Lung (tissue), 12 donors: ENCODE measurements around the gene GDPD3. TPM values are rescaled to one million over a fixed set of nuclear protein-coding genes. Genes with fewer than 3 reads are reported as not detected.
A peak's percentile ranks its signal among the peaks of the same experiment; 100 is the strongest.
"Not testable (repeated sequence)": the region's sequence is repeated elsewhere in the genome, so short reads cannot be mapped to it uniquely, and the experiment has no call there.

Experiments used
- ATAC-seq: fragments of 200-7000 bp; cut with Tn5 transposase; one replicate; pipeline ENCODE4 v1.9.1; 2020; ENCODE audit warnings: moderate number of reproducible peaks; ENCODE audit not compliant: insufficient read depth, low FRiP score
- DNase-seq, 3 donors: peaks; one replicate each; pipeline ENCODE4 v3.0.0-alpha.2; 2013 to 2017
- H3K27ac ChIP-seq, 2 donors: one replicate each; pipeline ENCODE4 v1.5.1; 2013; ENCODE audit warnings: mild to moderate bottlenecking in 2 of 2, moderate library complexity in 2 of 2, control low read depth in 1 of 2, inconsistent platforms in 1 of 2, low read depth in 1 of 2, low read length in 1 of 2
- H3K27me3 ChIP-seq, 3 donors: one replicate each; pipeline ENCODE4 v1.5.1; 2013; ENCODE audit warnings: low read length in 2 of 3; ENCODE audit not compliant: control insufficient read depth in 3 of 3, insufficient read depth in 3 of 3
- H3K36me3 ChIP-seq, 4 donors: one replicate each; pipeline ENCODE4 v1.5.1; 2013; ENCODE audit warnings: low read length in 4 of 4, mild to moderate bottlenecking in 1 of 4, moderate library complexity in 1 of 4; ENCODE audit not compliant: control insufficient read depth in 4 of 4, insufficient read depth in 4 of 4
- H3K4me1 ChIP-seq, 5 donors: one replicate each; pipeline ENCODE4 v1.5.1; 2013; ENCODE audit warnings: low read length in 5 of 5, mild to moderate bottlenecking in 2 of 5, moderate library complexity in 1 of 5; ENCODE audit not compliant: control insufficient read depth in 5 of 5, insufficient read depth in 5 of 5
- H3K4me3 ChIP-seq: one replicate; pipeline ENCODE4 v1.5.1; 2013; ENCODE audit warnings: mild to moderate bottlenecking, control low read depth, moderate library complexity
- H3K9ac ChIP-seq, 2 donors: one replicate each; pipeline ENCODE4 v1.5.1; 2013; ENCODE audit warnings: low read length in 2 of 2, control low read depth in 1 of 2; ENCODE audit not compliant: insufficient read depth in 1 of 2
- H3K9me3 ChIP-seq, 4 donors: one replicate each; pipeline ENCODE4 v1.5.1; 2013; ENCODE audit warnings: low read length in 3 of 4, mild to moderate bottlenecking in 1 of 4, moderate library complexity in 1 of 4; ENCODE audit not compliant: control insufficient read depth in 4 of 4, insufficient read depth in 3 of 4
- CTCF ChIP-seq: IDR thresholded peaks from 2 replicates; pipeline ENCODE4 v1.5.1; 2012; ENCODE audit warnings: mild to moderate bottlenecking; ENCODE audit errors: control extremely low read depth, extremely low read depth
- WGBS, 2 donors: extraction: QIAGEN DNeasy Blood & Tissue Kit; methylation state at CpG; one replicate each; pipeline ENCODE4 v1.1.7; 2013; 5-methylcytosine and 5-hydroxymethylcytosine counted together
- polyA plus RNA-seq, 2 donors: library from polyadenylated mRNA; stranded (reverse); fragments of 200-250 nt; gene quantifications; one replicate each; pipeline ENCODE4 v1.2.1, GENCODE V29; 2013
- total RNA-seq, 2 donors: library from RNA; depleted of rRNA in 1 of 2; stranded (reverse); fragments of >200 nt in 1 of 2; gene quantifications; one replicate each; pipeline ENCODE4 v1.2.1, GENCODE V29; 2014 to 2021
- donor health status: control.
- donor health status: control.
- donor health status: Bipolar disorder and iron deficiency.
- donor health status: healthy.
- donor health status: DM: yes; HTN: yes; CAD: no.

Gene GDPD3
- total and polyA plus RNA-seq, 4 donors, result 4.1 to 6.0 (median 5.5) TPM

GRCh38 chr16:30132591-30132990 is 19.3 kb upstream of the GDPD3 start:
- ATAC-seq, result no peak
- no peak for DNase-seq
- no peaks in the 10 kb centered on the region for H3K36me3 ChIP-seq
- no peak overlapping the region for H3K4me3 ChIP-seq
- no peaks in the 10 kb centered on the region for H3K27me3 ChIP-seq
- WGBS, 2 donors, result 63 to 73% methylated on average over 3 of the region's 3 CpGs
- no peak overlapping the region for H3K27ac ChIP-seq
- H3K9ac ChIP-seq, result no peak overlapping the region
- H3K4me1 ChIP-seq, result peaks cover 0 to 3% (median 0%) of the 10 kb centered on the region in 5 donors
- TF ChIP-seq CTCF, result no peak
- H3K9me3 ChIP-seq, result no peaks in the 10 kb centered on the region

GRCh38 chr16:30131869-30132475 is 18.6 kb upstream of the GDPD3 start:
- Histone ChIP-seq H3K36me3 (no peaks in the 10 kb centered on the region), H3K4me1 (peaks cover 0 to 3% (median 0%) of the 10 kb centered on the region in 5 donors), H3K9ac (no peak overlapping the region), H3K9me3 (no peaks in the 10 kb centered on the region), H3K27me3 (no peaks in the 10 kb centered on the region), H3K27ac (no peak overlapping the region), H3K4me3 (no peak overlapping the region)
- TF ChIP-seq CTCF, result no peak
- DNase-seq (peak in 2 of 3 donors; percentile 45 to 50), ATAC-seq (peak; percentile 27)
- WGBS, 2 donors, result 58 to 79% methylated on average over 4 of the region's 4 CpGs

- no peak for TF ChIP-seq CTCF
- H3K27ac ChIP-seq, result no peak overlapping the region
- ATAC-seq (no peak), DNase-seq (no peak)
- no peaks in the 10 kb centered on the region for H3K9me3 ChIP-seq
- peaks cover 0 to 5% (median 3%) of the 10 kb centered on the region in 5 donors for H3K4me1 ChIP-seq
- H3K9ac ChIP-seq, result no peak overlapping the region
- no peaks in the 10 kb centered on the region for H3K36me3 ChIP-seq
- no peak overlapping the region for H3K4me3 ChIP-seq
- H3K27me3 ChIP-seq, result no peaks in the 10 kb centered on the region
- WGBS, 2 donors, result 87 to 96% methylated on average over 1 of the region's 1 CpG
These were observed 14.7 kb upstream of the GDPD3 start for GRCh38 chr16:30127993-30128392.

GRCh38 chr16:30125690-30126089 is 12.4 kb upstream of the GDPD3 start:
- not testable (repeated sequence) for DNase-seq, H3K27ac ChIP-seq, H3K9ac ChIP-seq, H3K9me3 ChIP-seq, H3K27me3 ChIP-seq, H3K4me3 ChIP-seq, H3K36me3 ChIP-seq, ATAC-seq
- peaks cover 0 to 11% (median 7%) of the 10 kb centered on the region in 5 donors for H3K4me1 ChIP-seq
- WGBS, 2 donors, result 92 to 93% methylated on average over 9 of the region's 9 CpGs
